RWPE2 (cell line): ENCODE measurements around the gene APOH.

Experiments
- ATAC-seq: fragments of 200-7000 bp; cut with Tn5 transposase; 3 replicates; pipeline ENCODE4 v1.9.1; 2021; ENCODE audit warnings: low read depth
- DNase-seq: peaks from one replicate; pipeline ENCODE4 v3.0.0-alpha.2; 2020; ENCODE audit warnings: low spot score
- H3K27ac ChIP-seq: fragments of 450-650 bp; 2 replicates; pipeline ENCODE4 v1.5.1; 2017; ENCODE audit warnings: mild to moderate bottlenecking; ENCODE audit not compliant: poor library complexity, severe bottlenecking
- H3K27me3 ChIP-seq: fragments of 250-450 bp; sonication (Bioruptor Pico); 2 replicates; pipeline ENCODE4 v1.5.1; 2021; ENCODE audit warnings: mild to moderate bottlenecking, moderate library complexity; ENCODE audit not compliant: insufficient read depth, poor library complexity, severe bottlenecking
- H3K36me3 ChIP-seq: fragments of 250-450 bp; sonication (Bioruptor Pico); 2 replicates; pipeline ENCODE4 v1.5.1; 2020; ENCODE audit warnings: low read depth, mild to moderate bottlenecking, moderate library complexity
- H3K4me1 ChIP-seq: fragments of 250-450 bp; sonication (Bioruptor Pico); 2 replicates; pipeline ENCODE4 v1.5.1; 2021; ENCODE audit warnings: mild to moderate bottlenecking, moderate library complexity; ENCODE audit not compliant: insufficient read depth, poor library complexity, severe bottlenecking
- H3K4me3 ChIP-seq: fragments of 250-450 bp; sonication (Bioruptor Pico); 2 replicates; pipeline ENCODE4 v1.5.1; 2021; ENCODE audit warnings: mild to moderate bottlenecking, moderate library complexity; ENCODE audit not compliant: severe bottlenecking
- H3K9me3 ChIP-seq: fragments of 250-450 bp; sonication (Bioruptor Pico); 2 replicates; pipeline ENCODE4 v1.5.1; 2021; ENCODE audit warnings: mild to moderate bottlenecking, moderate library complexity; ENCODE audit not compliant: severe bottlenecking
- TF ChIP-seq, protein P1 (sequence below): fragments of 450-650 bp; IDR thresholded peaks from one replicate; pipeline ENCODE4 v1.5.1; 2017; ENCODE audit warnings: mild to moderate bottlenecking, moderate library complexity; ENCODE audit not compliant: poor library complexity, severe bottlenecking

Gene APOH

DNA sequence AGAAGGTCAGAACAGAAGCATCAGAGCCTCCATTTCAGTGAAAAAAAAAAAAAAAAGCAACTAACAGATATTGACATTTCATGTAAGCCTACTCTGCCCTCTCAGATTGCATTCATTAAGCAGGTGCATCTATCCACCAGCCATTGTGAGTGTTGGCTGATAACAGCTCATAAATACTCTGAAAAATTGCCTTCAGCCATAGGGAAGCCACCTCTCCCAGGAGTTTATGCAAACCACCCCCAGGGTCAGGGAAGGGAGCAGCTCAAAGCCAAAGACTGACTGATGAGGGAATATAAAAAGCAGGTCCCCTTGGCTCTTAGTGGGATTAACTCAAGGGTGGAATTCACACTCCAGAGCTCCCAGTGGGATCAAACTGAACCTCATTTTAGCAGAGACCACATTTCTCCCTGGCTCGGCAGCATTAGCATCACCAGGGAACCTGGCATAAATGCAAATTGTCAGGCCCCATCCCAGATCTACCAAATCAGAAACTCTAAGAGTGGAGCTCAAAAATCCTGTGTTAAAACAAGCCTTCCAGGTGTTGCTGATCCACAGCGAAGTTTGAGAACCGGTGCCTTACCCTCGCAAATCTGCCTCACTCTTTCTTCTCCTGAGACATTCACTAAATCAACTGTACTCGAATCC, 14.2 kb downstream of the APOH start:
- no peak for ATAC-seq
- Histone ChIP-seq H3K27me3 (no peaks in the 10 kb centered on the region), H3K36me3 (no peaks in the 10 kb centered on the region), H3K9me3 (no peaks in the 10 kb centered on the region), H3K4me3 (no peak overlapping the region), H3K27ac (no peak overlapping the region), H3K4me1 (no peaks in the 10 kb centered on the region)
- no peak for DNase-seq
- TF ChIP-seq, protein P1, sequence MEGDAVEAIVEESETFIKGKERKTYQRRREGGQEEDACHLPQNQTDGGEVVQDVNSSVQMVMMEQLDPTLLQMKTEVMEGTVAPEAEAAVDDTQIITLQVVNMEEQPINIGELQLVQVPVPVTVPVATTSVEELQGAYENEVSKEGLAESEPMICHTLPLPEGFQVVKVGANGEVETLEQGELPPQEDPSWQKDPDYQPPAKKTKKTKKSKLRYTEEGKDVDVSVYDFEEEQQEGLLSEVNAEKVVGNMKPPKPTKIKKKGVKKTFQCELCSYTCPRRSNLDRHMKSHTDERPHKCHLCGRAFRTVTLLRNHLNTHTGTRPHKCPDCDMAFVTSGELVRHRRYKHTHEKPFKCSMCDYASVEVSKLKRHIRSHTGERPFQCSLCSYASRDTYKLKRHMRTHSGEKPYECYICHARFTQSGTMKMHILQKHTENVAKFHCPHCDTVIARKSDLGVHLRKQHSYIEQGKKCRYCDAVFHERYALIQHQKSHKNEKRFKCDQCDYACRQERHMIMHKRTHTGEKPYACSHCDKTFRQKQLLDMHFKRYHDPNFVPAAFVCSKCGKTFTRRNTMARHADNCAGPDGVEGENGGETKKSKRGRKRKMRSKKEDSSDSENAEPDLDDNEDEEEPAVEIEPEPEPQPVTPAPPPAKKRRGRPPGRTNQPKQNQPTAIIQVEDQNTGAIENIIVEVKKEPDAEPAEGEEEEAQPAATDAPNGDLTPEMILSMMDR, result no peak

DNA sequence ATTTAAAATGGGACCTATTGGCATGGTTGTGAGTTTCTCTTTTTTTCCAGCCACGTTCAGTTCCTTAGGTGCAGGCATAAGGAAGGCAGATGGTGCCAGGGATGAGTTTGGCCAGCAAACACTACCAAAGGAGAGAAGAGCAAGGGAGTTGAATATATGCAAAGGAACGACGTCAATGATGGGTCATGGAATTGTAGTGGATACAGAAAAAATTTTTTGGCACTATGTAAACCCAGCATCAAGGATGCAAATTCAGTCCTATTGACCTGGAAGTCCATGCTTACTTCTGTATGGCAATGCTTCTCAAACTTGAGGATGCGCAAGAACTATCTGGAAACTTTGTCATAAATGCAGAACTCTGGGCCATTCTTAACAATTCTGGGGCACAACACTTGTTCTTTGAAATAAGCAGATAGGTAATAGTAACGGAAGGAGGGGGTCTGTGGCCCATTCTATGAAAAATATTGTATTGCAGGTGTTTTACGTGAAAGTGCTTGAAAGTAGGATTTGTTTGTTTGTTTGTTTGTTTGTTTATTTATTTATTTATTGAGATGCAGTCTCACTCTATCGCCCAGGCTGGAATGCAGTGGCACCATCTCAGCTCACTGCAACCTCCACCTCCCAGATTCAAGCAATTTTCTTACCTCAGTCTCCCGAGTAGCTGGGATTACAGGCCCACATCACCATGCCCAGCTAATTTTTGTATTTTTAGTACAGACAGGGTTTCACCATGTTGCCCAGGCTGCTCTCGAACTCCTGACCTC, 18.0 kb downstream of the APOH start:
- DNase-seq (no peak), ATAC-seq (no peak)
- no peak overlapping the region for H3K27ac ChIP-seq
- no peaks in the 10 kb centered on the region for H3K27me3 ChIP-seq
- no peaks in the 10 kb centered on the region for H3K36me3 ChIP-seq
- TF ChIP-seq, protein P1, result no peak
- H3K4me3 ChIP-seq, result no peak overlapping the region
- no peaks in the 10 kb centered on the region for H3K4me1 ChIP-seq
- H3K9me3 ChIP-seq, result no peaks in the 10 kb centered on the region

DNA sequence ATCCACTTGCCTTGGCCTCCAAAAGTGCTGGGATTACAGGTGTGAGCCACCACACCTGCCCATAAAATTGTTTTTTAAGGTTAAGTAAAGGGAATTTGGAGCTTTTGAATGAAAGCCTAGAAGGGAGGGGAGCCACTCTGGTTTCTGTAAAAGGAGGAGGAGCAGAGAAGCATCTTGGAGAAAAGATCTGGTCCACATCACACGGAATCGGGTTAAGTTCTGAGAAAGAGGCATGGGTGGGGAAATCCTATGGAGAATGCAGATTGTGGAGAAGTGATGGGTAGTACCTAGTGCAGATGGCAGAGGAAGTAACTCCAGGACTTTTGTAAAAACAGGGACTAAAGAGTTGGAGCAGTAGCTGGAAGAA, 19.0 kb downstream of the APOH start:
- DNase-seq (no peak), ATAC-seq (no peak)
- Histone ChIP-seq H3K36me3 (no peaks in the 10 kb centered on the region), H3K9me3 (no peaks in the 10 kb centered on the region), H3K4me1 (no peaks in the 10 kb centered on the region), H3K27me3 (no peaks in the 10 kb centered on the region), H3K4me3 (no peak overlapping the region), H3K27ac (no peak overlapping the region)
- TF ChIP-seq, protein P1, result no peak

DNA sequence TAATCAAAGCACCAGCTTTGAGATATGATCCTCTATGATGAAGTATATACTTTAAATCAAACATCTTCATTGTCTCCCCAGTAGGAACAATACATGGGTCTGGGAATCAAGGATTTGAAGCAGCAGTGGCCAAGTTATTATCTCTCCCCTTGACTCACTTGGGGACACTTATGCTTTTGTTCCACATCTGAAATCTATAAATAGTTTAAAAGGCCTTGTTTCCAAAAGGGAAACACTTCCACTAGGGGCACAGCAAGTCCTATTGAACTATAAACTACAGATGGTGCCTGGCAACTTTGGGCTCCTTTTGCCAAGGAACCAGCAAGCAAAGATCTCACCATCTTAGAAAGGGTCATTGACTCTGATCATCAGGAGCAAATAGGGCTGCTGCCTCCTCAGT, 21.3 kb downstream of the APOH start:
- H3K4me3 ChIP-seq, result no peak overlapping the region
- no peaks in the 10 kb centered on the region for H3K9me3 ChIP-seq
- H3K27me3 ChIP-seq, result no peaks in the 10 kb centered on the region
- TF ChIP-seq, protein P1, result no peak
- ATAC-seq, result no peak
- no peak for DNase-seq
- no peak overlapping the region for H3K27ac ChIP-seq
- no peaks in the 10 kb centered on the region for H3K36me3 ChIP-seq
- no peaks in the 10 kb centered on the region for H3K4me1 ChIP-seq
